GM19397 (cell line): ENCODE data around the gene KMT5C.
A peak's percentile ranks its signal among the peaks of the same experiment; 100 is the strongest.

Experiments
- ATAC-seq: cut with Tn5 transposase; IDR thresholded peaks from one replicate; pipeline ENCODE4 v1.9.1; 2021; ENCODE audit warnings: mild to moderate bottlenecking, moderate library complexity; ENCODE audit not compliant: unreplicated experiment

KMT5C gene

GRCh38 chr19:55384920-55385723 is 45.4 kb downstream of the KMT5C start:
- peak; percentile 55 for ATAC-seq

GRCh38 chr19:55385724-55386492 is 46.2 kb downstream of the KMT5C start, which contains the start of gene RPL28:
Gene RPL28, plus strand, starts transcription at chr19:55385932. Its CDS starts 426 bp downstream, at chr19:55386358.
- ATAC-seq: peak; percentile 68

GRCh38 chr19:55386493-55386971 is 46.9 kb downstream of the KMT5C start:
- ATAC-seq: no peak

- no peak for ATAC-seq
Observed at GRCh38 chr19:55387736-55388497, 48.2 kb downstream of the KMT5C start.

GRCh38 chr19:55389386-55390317 is 50.0 kb downstream of the KMT5C start:
- no peak for ATAC-seq

GRCh38 chr19:55390461-55390880 is 50.8 kb downstream of the KMT5C start:
- no peak for ATAC-seq

- ATAC-seq: no peak
Observed at GRCh38 chr19:55391191-55391670, 51.6 kb downstream of the KMT5C start.

GRCh38 chr19:55391702-55392615 is 52.3 kb downstream of the KMT5C start:
- no peak for ATAC-seq

- ATAC-seq: no peak
Observed at GRCh38 chr19:55392820-55393761, 53.4 kb downstream of the KMT5C start.
